ENCODE results near the gene MCUB.
A peak's percentile ranks its signal among the peaks of the same experiment; 100 is the strongest.

Gene MCUB

DNA sequence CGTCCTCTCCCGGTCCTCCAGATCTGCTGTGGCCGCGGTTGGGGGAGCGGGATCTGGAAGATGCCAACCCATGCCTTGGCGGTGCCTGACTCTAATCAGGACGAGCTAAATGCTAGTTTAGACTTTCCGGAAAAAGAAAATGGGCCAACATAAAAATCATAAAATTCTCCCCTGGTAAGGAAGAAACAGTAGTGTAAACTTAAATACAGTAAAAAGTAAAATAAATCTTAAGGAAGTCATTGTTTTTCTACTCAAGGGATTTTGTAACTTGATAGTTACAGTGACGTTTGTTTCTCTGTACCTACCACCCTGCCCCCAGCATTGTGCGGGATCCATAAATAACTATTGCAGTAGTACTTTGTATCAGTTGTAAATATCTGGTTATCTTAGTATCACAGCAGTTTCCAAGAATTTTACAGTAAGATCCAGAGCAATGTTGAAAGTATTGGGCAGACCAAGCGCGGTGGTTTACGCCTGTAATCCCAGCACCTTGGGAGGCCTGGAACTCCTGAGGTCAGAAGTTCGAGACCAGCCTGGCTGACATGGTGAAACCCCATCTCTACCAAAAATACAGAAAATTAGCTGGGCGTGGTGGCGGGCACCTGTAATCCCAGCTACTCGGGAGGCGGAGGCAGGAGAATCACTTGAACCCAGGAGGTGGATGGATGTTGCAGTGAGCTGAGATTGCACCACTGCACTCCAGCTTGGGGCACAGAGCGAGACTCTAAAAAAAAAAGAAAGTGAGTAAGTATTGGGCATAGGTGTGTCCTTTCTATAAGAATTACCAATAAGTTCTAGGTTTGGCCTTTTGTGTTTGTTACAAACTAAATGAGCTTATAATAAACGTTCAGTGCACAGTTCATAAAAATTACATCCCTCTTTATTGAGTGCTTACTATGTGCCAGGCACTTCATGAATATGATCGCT lies 170.8 kb downstream of the MCUB start:
- H3K27ac ChIP-seq (ENCODE audit: insufficient read depth, low read length, poor library complexity, severe bottlenecking), result peak overlapping the region; percentile 63
- peaks cover 9% of the 10 kb centered on the region for H3K4me1 ChIP-seq (ENCODE audit: control insufficient read depth, insufficient read depth, low read length, poor library complexity, severe bottlenecking)
- no peaks in the 10 kb centered on the region for H3K36me3 ChIP-seq (ENCODE audit: control insufficient read depth, insufficient read depth, low read length)
- no peak for DNase-seq
- peak overlapping the region; percentile 84 for H3K4me3 ChIP-seq (ENCODE audit: insufficient read depth, low read depth, low read length, poor library complexity, severe bottlenecking)
- H3K27me3 ChIP-seq (replicated peaks; ENCODE audit: control insufficient read depth, insufficient read depth, low read length, poor library complexity, severe bottlenecking), result no peaks in the 10 kb centered on the region
- H3K9me3 ChIP-seq (ENCODE audit: control insufficient read depth, low read length), result no peaks in the 10 kb centered on the region

DNA sequence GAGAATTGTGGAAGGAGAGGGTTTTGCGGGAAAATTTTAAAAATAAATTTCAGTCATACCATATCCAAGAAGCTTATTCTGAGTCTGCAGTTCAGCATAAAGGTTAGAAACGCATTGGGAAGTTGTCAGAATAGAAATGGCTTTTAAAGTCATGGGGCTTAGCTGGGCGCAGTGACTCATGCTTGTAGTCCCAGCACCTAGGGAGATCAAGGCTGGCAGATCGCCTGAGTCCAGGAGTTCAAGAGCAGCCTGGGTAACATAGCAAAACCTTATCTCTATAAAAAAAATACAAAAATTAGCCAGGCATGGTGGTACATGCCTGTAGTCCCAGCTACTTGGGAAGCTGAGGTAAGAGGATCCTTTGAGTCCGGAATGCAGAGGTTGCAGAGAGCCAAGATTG lies 173.7 kb downstream of the MCUB start:
- H3K9me3 ChIP-seq (ENCODE audit: control insufficient read depth, low read length), result no peaks in the 10 kb centered on the region
- H3K4me3 ChIP-seq (ENCODE audit: insufficient read depth, low read depth, low read length, poor library complexity, severe bottlenecking), result no peak overlapping the region
- no peak overlapping the region for H3K27ac ChIP-seq (ENCODE audit: insufficient read depth, low read length, poor library complexity, severe bottlenecking)
- peaks cover 7% of the 10 kb centered on the region for H3K4me1 ChIP-seq (ENCODE audit: control insufficient read depth, insufficient read depth, low read length, poor library complexity, severe bottlenecking)
- H3K27me3 ChIP-seq (replicated peaks; ENCODE audit: control insufficient read depth, insufficient read depth, low read length, poor library complexity, severe bottlenecking), result no peaks in the 10 kb centered on the region
- H3K36me3 ChIP-seq (ENCODE audit: control insufficient read depth, insufficient read depth, low read length), result no peaks in the 10 kb centered on the region
- DNase-seq, result no peak

DNA sequence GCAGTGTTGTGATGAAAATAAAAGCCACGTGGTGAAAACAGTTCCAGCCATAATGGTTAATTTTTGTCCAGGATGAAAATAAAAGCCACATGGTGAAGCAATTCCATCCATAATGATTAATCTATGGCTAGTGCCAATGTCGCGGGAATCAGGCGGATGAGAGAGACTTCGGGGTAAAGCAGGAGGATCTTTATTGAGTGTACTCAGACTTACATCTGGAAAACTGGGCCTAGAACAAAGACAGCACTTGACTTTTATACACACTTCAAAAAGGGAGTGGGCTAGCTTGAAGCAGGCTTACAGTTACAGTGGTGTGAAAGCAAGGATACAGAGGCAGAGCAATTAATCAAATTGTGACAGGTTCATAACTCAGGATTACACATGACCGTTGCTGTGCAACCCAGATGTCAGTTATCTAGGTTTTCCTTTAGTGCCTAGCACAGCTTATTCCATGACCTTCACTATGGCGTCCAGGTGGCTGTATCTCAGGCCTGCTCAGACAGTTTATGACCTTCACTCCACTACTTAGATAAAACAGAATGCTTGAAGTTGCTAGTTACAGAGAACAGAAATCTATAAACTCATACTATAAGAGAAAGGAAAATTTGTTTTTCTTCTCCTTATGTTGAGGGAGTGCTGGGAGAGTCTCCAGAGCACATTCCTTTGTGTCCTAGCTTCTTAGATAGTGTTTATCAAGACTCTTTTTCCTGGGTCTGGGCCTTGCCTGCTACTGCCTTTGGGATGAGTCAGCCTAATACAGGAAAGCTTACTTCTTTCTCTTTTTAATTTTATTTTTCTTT lies 175.7 kb downstream of the MCUB start:
- H3K36me3 ChIP-seq (ENCODE audit: control insufficient read depth, insufficient read depth, low read length), result no peaks in the 10 kb centered on the region
- H3K4me3 ChIP-seq (ENCODE audit: insufficient read depth, low read depth, low read length, poor library complexity, severe bottlenecking), result no peak overlapping the region
- H3K27ac ChIP-seq (ENCODE audit: insufficient read depth, low read length, poor library complexity, severe bottlenecking), result no peak overlapping the region
- DNase-seq, result no peak
- no peaks in the 10 kb centered on the region for H3K9me3 ChIP-seq (ENCODE audit: control insufficient read depth, low read length)
- no peaks in the 10 kb centered on the region for H3K4me1 ChIP-seq (ENCODE audit: control insufficient read depth, insufficient read depth, low read length, poor library complexity, severe bottlenecking)
- H3K27me3 ChIP-seq (replicated peaks; ENCODE audit: control insufficient read depth, insufficient read depth, low read length, poor library complexity, severe bottlenecking), result no peaks in the 10 kb centered on the region

Data from effector memory CD4-positive, alpha-beta T cell (primary cell).